ENCODE measurements around the gene CCDC188. TPM values are rescaled to one million over a fixed set of nuclear protein-coding genes. Genes with fewer than 3 reads are reported as not detected.
"Not testable (repeated sequence)": the region's sequence is repeated elsewhere in the genome, so short reads cannot be mapped to it uniquely, and the experiment has no call there.

The CCDC188 gene
- total RNA-seq, 1 experiment from 2014 or later: not detected

DNA sequence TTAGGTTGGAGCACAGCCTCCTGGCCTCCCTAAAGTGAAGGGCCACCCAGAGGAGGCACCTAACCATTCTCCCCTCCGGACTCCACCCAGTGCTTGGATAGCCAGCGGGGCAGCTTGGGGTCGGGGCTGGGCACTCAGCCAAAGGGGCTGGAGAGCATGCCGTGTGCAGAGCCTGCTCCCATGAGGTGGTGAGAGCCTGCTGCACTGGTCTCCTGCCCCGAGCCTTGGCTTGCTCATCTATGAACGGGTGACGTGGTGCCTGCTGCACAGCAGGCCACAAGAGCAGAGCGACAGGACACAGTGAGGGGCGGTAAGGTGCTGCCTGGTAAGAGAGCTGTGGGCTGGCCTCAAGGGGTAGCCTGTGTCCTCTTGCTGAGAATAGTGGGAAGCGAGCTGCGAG, 14.0 kb upstream of the CCDC188 start:
- no peaks in the 10 kb centered on the region for H3K36me3 ChIP-seq (ENCODE audit: insufficient read depth, low read length, poor library complexity, severe bottlenecking)
- no peaks in the 10 kb centered on the region for H3K9me3 ChIP-seq (ENCODE audit: low read depth, low read length, poor library complexity, severe bottlenecking)
- H3K4me1 ChIP-seq (ENCODE audit: insufficient read depth, low read length, poor library complexity, severe bottlenecking): no peaks in the 10 kb centered on the region
- POLR2A ChIA-PET (ENCODE audit: low non-redundant PET): no interaction called here
- no peak overlapping the region for H3K4me3 ChIP-seq (ENCODE audit: low read depth, low read length, poor library complexity, severe bottlenecking)
- no TSS peak for BruUV-seq (replicated peaks)
- intact Hi-C loops (cut with micrococcal nuclease; ENCODE audit: unreplicated experiment): no loop called here
- TF ChIP-seq EZH2 (IDR thresholded peaks at IDR 0.05; ENCODE audit: borderline replicate concordance, low read depth, low read length, poor library complexity, severe bottlenecking): no peak
- TF ChIP-seq, protein P1, sequence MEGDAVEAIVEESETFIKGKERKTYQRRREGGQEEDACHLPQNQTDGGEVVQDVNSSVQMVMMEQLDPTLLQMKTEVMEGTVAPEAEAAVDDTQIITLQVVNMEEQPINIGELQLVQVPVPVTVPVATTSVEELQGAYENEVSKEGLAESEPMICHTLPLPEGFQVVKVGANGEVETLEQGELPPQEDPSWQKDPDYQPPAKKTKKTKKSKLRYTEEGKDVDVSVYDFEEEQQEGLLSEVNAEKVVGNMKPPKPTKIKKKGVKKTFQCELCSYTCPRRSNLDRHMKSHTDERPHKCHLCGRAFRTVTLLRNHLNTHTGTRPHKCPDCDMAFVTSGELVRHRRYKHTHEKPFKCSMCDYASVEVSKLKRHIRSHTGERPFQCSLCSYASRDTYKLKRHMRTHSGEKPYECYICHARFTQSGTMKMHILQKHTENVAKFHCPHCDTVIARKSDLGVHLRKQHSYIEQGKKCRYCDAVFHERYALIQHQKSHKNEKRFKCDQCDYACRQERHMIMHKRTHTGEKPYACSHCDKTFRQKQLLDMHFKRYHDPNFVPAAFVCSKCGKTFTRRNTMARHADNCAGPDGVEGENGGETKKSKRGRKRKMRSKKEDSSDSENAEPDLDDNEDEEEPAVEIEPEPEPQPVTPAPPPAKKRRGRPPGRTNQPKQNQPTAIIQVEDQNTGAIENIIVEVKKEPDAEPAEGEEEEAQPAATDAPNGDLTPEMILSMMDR (conservative IDR thresholded peaks at IDR 0.05; ENCODE audit: low read depth, low read length): no peak
- no peak overlapping the region for H3K27ac ChIP-seq (ENCODE audit: low read depth, low read length, poor library complexity, severe bottlenecking)
- CTCF ChIA-PET: no interaction called here
- no peaks in the 10 kb centered on the region for H3K27me3 ChIP-seq (replicated peaks; ENCODE audit: insufficient read depth, low read depth, low read length, poor library complexity)
- DNase-seq (ENCODE audit: low spot score): no peak

DNA sequence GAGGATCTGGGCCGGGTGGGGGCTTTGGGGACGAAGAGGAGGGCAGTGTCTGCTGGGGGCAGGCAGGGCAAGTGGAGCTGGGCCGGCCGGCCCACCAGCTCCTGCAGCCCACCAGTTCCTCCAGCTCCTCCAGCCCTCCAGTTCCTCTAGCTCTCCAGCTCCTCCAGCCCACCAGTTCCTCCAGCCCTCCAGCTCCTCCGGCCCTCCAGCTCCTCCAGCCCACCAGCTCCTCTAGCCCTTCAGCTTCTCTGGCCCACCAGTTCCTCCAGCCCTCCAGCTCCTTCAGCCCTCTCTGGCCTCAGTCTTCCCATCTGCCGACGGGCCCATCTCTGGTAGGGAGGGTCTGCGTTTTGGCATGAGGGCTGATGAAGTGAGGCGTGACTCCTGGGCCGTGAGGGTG, 9.2 kb upstream of the CCDC188 start:
- no peak for DNase-seq (ENCODE audit: low spot score)
- intact Hi-C loops (cut with micrococcal nuclease; ENCODE audit: unreplicated experiment): no loop called here
- BruUV-seq (replicated peaks): no TSS peak
- Histone ChIP-seq H3K36me3 (ENCODE audit: insufficient read depth, low read length, poor library complexity, severe bottlenecking) (no peaks in the 10 kb centered on the region), H3K9me3 (ENCODE audit: low read depth, low read length, poor library complexity, severe bottlenecking) (no peaks in the 10 kb centered on the region), H3K4me3 (ENCODE audit: low read depth, low read length, poor library complexity, severe bottlenecking) (no peak overlapping the region), H3K27ac (ENCODE audit: low read depth, low read length, poor library complexity, severe bottlenecking) (no peak overlapping the region), H3K27me3 (replicated peaks; ENCODE audit: insufficient read depth, low read depth, low read length, poor library complexity) (no peaks in the 10 kb centered on the region), H3K4me1 (ENCODE audit: insufficient read depth, low read length, poor library complexity, severe bottlenecking) (no peaks in the 10 kb centered on the region)
- no peak for TF ChIP-seq EZH2 (IDR thresholded peaks at IDR 0.05; ENCODE audit: borderline replicate concordance, low read depth, low read length, poor library complexity, severe bottlenecking)
- TF ChIP-seq, protein P1 (conservative IDR thresholded peaks at IDR 0.05; ENCODE audit: low read depth, low read length): no peak
- CTCF ChIA-PET: no interaction called here
- POLR2A ChIA-PET (ENCODE audit: low non-redundant PET): no interaction called here

DNA sequence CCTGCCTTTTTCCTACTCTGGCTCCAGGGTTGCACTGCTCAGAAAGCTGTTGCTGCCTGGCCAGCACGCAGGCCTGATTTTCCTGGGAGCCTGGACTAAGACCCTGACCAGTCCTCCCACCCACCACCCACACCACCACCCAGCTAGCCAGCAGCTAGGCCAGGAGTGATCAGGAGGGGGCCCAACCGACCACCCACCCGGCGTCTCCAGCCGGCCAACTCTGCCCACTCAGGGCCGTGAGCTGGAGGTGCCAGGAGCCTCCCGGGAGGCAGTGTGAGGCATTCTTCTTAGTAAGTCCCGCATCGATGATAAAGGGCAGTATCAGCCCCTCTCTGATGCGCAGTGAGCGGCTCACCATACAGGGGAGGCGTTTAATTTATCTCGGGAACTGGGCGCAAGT, 8.7 kb upstream of the CCDC188 start:
- H3K27ac ChIP-seq (ENCODE audit: low read depth, low read length, poor library complexity, severe bottlenecking); H3K4me1 ChIP-seq (ENCODE audit: insufficient read depth, low read length, poor library complexity, severe bottlenecking); POLR2A ChIA-PET (ENCODE audit: low non-redundant PET); BruUV-seq (replicated peaks); H3K27me3 ChIP-seq (replicated peaks; ENCODE audit: insufficient read depth, low read depth, low read length, poor library complexity); H3K36me3 ChIP-seq (ENCODE audit: insufficient read depth, low read length, poor library complexity, severe bottlenecking); CTCF ChIA-PET; H3K9me3 ChIP-seq (ENCODE audit: low read depth, low read length, poor library complexity, severe bottlenecking); H3K4me3 ChIP-seq (ENCODE audit: low read depth, low read length, poor library complexity, severe bottlenecking); DNase-seq (ENCODE audit: low spot score); intact Hi-C loops (cut with micrococcal nuclease; ENCODE audit: unreplicated experiment): not testable (repeated sequence)

DNA sequence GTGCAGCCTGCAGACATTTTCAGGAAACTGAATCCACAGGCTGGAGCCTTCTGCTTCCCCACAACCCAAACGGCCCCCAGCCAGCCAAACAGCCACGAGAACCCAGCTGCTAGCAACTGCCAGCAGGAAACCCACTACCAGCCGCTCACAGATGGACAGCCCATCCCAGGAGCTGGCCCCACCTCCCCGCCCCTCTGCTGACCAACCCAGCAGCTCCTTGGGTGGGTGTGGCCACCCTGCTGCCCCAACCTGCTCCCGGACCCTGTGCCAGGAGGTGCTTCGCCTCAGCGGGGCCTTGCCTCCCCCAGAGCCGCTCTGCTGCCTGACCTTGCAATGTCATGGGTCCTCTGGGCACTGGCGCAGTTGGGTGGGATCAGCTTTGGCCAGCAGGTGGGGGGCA, 8.2 kb upstream of the CCDC188 start:
- no peaks in the 10 kb centered on the region for H3K36me3 ChIP-seq (ENCODE audit: insufficient read depth, low read length, poor library complexity, severe bottlenecking)
- no peaks in the 10 kb centered on the region for H3K9me3 ChIP-seq (ENCODE audit: low read depth, low read length, poor library complexity, severe bottlenecking)
- no TSS peak for BruUV-seq (replicated peaks)
- ChIA-PET POLR2A (ENCODE audit: low non-redundant PET) (no interaction called here), CTCF (no interaction called here)
- intact Hi-C loops (cut with micrococcal nuclease; ENCODE audit: unreplicated experiment): no loop called here
- no peak overlapping the region for H3K27ac ChIP-seq (ENCODE audit: low read depth, low read length, poor library complexity, severe bottlenecking)
- H3K4me1 ChIP-seq (ENCODE audit: insufficient read depth, low read length, poor library complexity, severe bottlenecking): no peaks in the 10 kb centered on the region
- no peak overlapping the region for H3K4me3 ChIP-seq (ENCODE audit: low read depth, low read length, poor library complexity, severe bottlenecking)
- no peaks in the 10 kb centered on the region for H3K27me3 ChIP-seq (replicated peaks; ENCODE audit: insufficient read depth, low read depth, low read length, poor library complexity)
- no peak for DNase-seq (ENCODE audit: low spot score)
- TF ChIP-seq EZH2 (IDR thresholded peaks at IDR 0.05; ENCODE audit: borderline replicate concordance, low read depth, low read length, poor library complexity, severe bottlenecking): no peak
- TF ChIP-seq, protein P1 (conservative IDR thresholded peaks at IDR 0.05; ENCODE audit: low read depth, low read length): no peak

All from A673 (cell line).